HG02798 (cell line): ENCODE measurements around the gene GGCX.
"Not testable (repeated sequence)": the region's sequence is repeated elsewhere in the genome, so short reads cannot be mapped to it uniquely, and the experiment has no call there.

Source experiments
- ATAC-seq: cut with Tn5 transposase; IDR thresholded peaks from one replicate; pipeline ENCODE4 v1.9.1; 2021; ENCODE audit warnings: mild to moderate bottlenecking; ENCODE audit not compliant: unreplicated experiment, poor library complexity

Gene GGCX

GRCh38 chr2:85577386-85578242, 16.3 kb upstream of the GGCX start, which contains the start of gene VAMP8:
Gene VAMP8 (plus strand): TSS chr2:85577586. CDS start chr2:85577647, 61 bp downstream.
- peak; percentile 67 for ATAC-seq

DNA sequence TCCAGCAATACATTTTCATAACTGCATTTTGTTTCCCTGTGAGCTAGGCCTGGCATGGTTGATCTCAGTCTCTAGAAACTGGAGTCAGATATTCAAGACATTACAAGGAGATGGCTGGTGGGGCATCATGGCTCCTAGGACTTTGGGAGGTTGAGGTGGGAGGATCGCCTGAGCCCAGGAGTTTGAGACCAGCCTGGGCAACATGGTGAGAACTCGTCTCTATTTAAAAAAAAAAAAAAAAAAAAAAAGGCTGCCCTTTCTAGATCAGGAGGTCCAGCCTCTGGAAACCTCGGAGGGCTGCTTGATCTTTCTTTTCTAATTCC, 15.7 kb upstream of the GGCX start:
- no peak for ATAC-seq

GRCh38 chr2:85575739-85576138, 14.4 kb upstream of the GGCX start:
- ATAC-seq, result no peak

DNA sequence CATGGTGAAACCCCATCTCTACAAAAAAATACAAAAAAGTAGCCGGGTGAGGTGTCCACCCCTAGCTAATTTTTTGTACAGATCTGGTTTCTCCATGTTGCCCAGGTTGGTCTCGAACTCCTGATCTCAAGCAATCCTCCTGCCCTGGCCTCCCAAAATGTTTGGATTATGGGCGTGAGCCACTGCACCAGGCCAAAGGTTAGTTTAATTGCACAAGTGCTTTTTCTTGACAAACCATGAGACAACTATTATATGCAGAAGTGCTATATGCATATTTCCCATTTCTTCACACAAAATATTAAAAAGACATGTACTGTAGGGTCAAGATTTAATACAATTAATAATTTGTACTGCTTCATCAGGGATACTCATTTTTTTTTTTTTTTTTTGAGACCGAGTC, 5.0 kb upstream of the GGCX start:
- ATAC-seq, result no peak

- ATAC-seq, result no peak
These were observed 2.9 kb upstream of the GGCX start for GRCh38 chr2:85564144-85564563.

DNA sequence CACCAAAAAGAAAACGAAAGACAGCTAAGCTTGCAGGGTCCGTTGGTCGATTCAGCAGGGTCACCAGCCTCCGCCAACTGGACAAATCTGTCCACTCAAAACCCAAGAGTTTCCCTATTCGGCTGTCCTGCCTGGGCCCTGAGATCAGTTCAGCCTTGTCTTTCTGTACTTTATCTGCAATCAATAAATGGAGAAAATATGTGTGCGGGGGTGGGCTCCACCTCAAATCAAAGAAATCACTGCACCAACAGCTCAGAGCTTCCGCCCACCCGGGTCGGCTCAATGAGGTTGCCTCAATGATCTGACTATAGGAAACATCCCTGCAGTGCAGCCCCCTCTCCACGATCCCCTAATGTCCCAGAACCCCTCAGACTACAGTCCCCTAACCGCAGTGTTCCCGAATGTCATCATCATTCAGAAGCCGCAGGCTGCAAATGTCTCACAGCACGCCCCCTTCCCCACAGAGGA, 447 bp downstream of the GGCX start:
- peak; percentile 14 for ATAC-seq

DNA sequence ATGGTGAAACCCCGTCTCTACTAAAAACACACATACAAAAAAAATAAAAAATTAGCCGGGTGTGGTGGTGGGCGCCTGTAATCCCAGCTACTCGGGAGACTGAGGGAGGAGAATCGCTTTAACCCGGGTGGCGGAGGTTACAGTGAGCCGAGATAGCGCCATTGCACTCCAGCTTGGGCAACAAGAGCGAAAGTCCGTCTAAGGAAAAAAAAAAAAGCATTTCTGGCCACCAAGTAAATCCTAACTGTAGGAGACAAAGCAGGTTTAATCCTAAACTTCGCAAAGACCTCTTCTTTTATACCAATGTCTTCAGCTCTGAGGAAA, 928 bp downstream of the GGCX start:
- ATAC-seq, result not testable (repeated sequence)

- ATAC-seq, result no peak
These were observed 3.1 kb downstream of the GGCX start for GRCh38 chr2:85558160-85558559.

DNA sequence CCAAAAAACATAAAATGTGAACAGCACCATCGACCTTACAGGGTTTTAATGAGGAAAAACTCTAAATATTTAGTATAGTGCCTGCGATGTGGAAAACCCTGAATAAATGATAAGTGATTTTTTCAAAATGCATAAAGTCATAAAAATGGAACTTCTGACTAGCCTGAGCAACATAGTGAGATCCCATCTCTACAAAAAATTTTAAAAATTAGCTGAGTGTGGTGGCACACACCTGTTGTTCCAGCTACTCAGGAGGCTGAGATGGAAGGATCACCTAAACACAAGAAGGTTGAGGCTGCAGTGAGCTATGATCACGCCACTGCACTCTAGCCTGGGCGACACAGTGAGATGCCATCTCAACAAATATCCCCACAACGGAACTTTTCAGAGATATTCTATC, 4.2 kb downstream of the GGCX start:
- no peak for ATAC-seq

- no peak for ATAC-seq
These were observed 6.2 kb downstream of the GGCX start for GRCh38 chr2:85554980-85555612.

DNA sequence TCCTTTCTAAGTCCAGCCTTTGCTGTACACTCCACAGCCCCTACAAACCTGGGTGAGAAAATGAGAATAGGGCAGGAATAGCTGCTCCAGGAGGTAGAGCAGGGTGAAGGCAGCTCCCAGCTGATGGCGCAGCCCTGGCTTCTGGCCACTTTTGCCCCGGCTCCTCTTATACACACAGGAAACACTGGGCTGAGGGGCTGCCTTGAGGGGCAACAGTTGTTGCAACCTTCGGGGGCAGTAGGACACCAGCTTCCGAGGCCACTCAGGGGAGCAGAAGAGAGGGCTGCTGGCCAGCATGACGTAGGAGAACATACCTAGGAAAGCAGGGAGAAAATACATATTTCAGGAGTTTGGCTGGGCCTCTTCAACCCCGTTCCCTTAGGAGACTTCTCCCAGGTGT, 8.1 kb downstream of the GGCX start:
- ATAC-seq, result no peak

GRCh38 chr2:85551698-85552678, 9.3 kb downstream of the GGCX start:
- peak; percentile 77 for ATAC-seq

- no peak for ATAC-seq
These were observed 10.8 kb downstream of the GGCX start for GRCh38 chr2:85550486-85550885.

DNA sequence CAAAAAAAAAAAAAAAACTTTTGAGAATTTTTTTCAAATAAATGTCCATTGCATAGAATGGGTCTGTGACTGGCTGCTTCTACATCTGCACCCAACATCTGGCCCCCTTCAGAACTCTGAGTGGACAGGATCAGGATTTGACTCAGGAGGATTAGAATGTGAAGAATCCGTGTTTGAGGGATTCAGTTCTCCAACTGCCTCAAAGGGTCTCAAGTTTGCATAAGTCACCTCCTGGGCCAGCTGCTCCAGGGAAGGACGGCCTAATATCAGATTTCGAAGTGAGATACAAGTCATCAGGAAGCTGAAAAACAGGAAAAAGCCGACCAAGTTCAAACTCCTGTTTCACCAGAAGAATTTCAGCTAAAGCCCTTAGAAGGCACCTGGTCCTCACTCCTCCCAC, 11.5 kb downstream of the GGCX start:
- ATAC-seq, result no peak

GRCh38 chr2:85549095-85549494, 12.2 kb downstream of the GGCX start:
- no peak for ATAC-seq

DNA sequence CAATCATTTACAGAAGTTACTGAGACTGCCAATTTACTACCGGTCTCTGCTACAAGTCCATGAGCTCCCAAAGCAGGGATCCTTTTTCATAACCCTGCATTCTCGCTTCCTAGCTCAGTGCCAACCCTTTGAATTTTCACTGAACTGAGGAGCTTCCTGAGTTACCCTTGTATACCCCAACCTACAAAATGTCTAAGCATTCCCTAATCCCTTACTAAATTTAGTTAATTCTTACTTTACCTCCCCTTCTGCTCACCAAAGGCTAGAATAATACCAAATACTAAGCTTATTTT, 12.7 kb downstream of the GGCX start:
- ATAC-seq, result no peak

DNA sequence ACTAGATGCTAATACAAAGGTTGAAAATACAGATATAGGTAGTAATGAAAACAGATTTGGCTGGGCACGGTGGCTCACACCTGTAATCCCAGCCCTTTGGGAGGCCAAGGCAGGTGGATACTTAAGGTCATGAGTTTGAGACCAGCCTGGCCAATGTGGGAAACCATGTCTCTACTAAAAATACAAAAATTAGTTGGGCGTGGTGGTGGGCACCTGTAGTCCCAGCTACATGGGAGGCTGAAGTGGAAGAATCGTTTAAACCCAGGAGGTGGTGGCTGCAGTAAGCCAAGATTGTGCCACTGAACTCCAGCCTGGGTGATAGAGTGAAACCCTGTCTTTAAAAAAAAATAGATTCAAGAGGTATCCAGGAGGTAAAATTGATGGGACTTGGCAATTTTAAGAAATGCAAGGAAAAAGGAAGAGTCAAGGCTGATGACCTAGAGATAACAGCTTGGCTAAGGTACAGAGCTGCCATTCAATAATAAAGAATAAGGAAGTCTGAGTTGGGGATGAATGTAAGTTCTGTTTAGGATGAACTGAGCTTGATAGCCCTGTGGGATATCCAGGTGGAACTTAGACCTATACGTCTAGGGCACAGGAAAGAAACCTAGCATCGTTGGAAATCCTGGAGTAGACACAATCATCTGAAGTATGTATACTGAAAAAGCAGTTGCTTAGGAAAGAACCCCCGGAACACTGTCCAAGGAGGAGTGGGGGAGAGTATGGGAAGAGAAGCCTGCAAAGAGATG, 13.3 kb downstream of the GGCX start:
- no peak for ATAC-seq

- ATAC-seq, result no peak
These were observed 14.0 kb downstream of the GGCX start for GRCh38 chr2:85547089-85547858.

- ATAC-seq, result no peak
These were observed 15.5 kb downstream of the GGCX start for GRCh38 chr2:85545780-85546240.
